ENCODE data around the gene MTFR1L.

GRCh38 chr1:25785333-25786067 lies 34.3 kb upstream of the MTFR1L start:
- no peak for TF ChIP-seq ZNF219 (CRISPR knock-in tag; IDR thresholded peaks at IDR 0.05; ENCODE audit: borderline replicate concordance)
- TF ChIP-seq, protein P1, sequence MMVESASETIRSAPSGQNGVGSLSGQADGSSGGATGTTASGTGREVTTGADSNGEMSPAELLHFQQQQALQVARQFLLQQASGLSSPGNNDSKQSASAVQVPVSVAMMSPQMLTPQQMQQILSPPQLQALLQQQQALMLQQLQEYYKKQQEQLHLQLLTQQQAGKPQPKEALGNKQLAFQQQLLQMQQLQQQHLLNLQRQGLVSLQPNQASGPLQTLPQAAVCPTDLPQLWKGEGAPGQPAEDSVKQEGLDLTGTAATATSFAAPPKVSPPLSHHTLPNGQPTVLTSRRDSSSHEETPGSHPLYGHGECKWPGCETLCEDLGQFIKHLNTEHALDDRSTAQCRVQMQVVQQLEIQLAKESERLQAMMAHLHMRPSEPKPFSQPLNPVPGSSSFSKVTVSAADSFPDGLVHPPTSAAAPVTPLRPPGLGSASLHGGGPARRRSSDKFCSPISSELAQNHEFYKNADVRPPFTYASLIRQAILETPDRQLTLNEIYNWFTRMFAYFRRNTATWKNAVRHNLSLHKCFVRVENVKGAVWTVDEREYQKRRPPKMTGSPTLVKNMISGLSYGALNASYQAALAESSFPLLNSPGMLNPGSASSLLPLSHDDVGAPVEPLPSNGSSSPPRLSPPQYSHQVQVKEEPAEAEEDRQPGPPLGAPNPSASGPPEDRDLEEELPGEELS (CRISPR knock-in tag; IDR thresholded peaks at IDR 0.05): no peak
